Measurements from ENCODE around the gene CCDC124. TPM values are rescaled to one million over a fixed set of nuclear protein-coding genes. Genes with fewer than 3 reads are reported as not detected.

The CCDC124 gene
- total RNA-seq, 1 experiment from 2014 or later = 165 TPM

DNA sequence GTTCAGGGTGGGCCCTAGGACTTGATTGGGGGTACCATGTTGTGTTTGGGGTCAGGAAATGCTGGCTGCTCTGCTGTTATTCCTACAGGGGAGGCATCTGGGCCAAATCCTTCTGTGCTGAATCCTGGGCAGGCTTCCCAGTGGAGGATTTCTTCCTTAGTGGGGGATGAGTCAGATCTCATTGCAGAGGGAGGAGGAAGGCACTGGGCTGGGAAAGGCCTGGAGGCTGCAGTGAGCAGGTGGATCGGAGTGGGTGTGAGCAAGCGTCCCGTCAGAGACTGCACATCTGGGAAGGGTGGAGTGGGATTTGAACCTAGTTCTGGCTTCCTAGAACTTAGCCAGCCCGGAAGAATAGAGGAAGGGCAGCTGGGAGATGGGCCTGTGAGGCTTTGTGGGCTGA, 11.5 kb downstream of the CCDC124 start:
- CTCF ChIA-PET = no interaction called here
- Histone ChIP-seq H3K27ac (ENCODE audit: low read length) (0 out of 2 replicates have a peak overlapping the region, but pooled peaks have one; percentile 14), H3K36me3 (ENCODE audit: low read depth, low read length) (peaks cover 3% of the 10 kb centered on the region; the same call in 1 of the 2 replicates), H3K27me3 (ENCODE audit: low read length) (peaks cover 5% of the 10 kb centered on the region; the same call in 1 of the 2 replicates), H3K9me3 (ENCODE audit: low read length) (no peaks in the 10 kb centered on the region), H3F3A (ENCODE audit: low read length, unreplicated experiment) (peaks cover 5% of the 10 kb centered on the region), H3K4me3 (ENCODE audit: low read length) (no peak overlapping the region), H3K4me2 (ENCODE audit: low read length) (peak overlapping the region; percentile 7; the same call in 1 of the 2 replicates), H4K20me1 (ENCODE audit: low read length) (0 out of 2 replicates have a peak, but pooled peaks cover 2% of the 10 kb centered on the region), H3K9ac (ENCODE audit: low read length) (no peak overlapping the region), H3K79me2 (ENCODE audit: low read length) (no peaks in the 10 kb centered on the region), H3K9me2 (replicated peaks; ENCODE audit: low read length) (no peaks in the 10 kb centered on the region), H3K4me1 (ENCODE audit: insufficient read depth, low read length) (peaks cover 17% of the 10 kb centered on the region), H2AFZ (ENCODE audit: low read length) (no peak overlapping the region)
- intact Hi-C loops (cut with micrococcal nuclease) = no loop called here
- DNase-seq = peak; percentile 82
- BruUV-seq (replicated peaks) = no TSS peak
- POLR2A ChIA-PET (ENCODE audit: unreplicated experiment) = no interaction called here
- peak; percentile 81 for ATAC-seq
- TF ChIP-seq, protein P1, sequence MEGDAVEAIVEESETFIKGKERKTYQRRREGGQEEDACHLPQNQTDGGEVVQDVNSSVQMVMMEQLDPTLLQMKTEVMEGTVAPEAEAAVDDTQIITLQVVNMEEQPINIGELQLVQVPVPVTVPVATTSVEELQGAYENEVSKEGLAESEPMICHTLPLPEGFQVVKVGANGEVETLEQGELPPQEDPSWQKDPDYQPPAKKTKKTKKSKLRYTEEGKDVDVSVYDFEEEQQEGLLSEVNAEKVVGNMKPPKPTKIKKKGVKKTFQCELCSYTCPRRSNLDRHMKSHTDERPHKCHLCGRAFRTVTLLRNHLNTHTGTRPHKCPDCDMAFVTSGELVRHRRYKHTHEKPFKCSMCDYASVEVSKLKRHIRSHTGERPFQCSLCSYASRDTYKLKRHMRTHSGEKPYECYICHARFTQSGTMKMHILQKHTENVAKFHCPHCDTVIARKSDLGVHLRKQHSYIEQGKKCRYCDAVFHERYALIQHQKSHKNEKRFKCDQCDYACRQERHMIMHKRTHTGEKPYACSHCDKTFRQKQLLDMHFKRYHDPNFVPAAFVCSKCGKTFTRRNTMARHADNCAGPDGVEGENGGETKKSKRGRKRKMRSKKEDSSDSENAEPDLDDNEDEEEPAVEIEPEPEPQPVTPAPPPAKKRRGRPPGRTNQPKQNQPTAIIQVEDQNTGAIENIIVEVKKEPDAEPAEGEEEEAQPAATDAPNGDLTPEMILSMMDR (conservative IDR thresholded peaks at IDR 0.05; ENCODE audit: low read depth, low read length) = no peak
- no peak for TF ChIP-seq EZH2 (IDR thresholded peaks at IDR 0.05; ENCODE audit: low read length, unreplicated experiment)
- TF ChIP-seq EZH2phosphoT487 (IDR thresholded peaks at IDR 0.05; ENCODE audit: borderline replicate concordance, low read length) = no peak

DNA sequence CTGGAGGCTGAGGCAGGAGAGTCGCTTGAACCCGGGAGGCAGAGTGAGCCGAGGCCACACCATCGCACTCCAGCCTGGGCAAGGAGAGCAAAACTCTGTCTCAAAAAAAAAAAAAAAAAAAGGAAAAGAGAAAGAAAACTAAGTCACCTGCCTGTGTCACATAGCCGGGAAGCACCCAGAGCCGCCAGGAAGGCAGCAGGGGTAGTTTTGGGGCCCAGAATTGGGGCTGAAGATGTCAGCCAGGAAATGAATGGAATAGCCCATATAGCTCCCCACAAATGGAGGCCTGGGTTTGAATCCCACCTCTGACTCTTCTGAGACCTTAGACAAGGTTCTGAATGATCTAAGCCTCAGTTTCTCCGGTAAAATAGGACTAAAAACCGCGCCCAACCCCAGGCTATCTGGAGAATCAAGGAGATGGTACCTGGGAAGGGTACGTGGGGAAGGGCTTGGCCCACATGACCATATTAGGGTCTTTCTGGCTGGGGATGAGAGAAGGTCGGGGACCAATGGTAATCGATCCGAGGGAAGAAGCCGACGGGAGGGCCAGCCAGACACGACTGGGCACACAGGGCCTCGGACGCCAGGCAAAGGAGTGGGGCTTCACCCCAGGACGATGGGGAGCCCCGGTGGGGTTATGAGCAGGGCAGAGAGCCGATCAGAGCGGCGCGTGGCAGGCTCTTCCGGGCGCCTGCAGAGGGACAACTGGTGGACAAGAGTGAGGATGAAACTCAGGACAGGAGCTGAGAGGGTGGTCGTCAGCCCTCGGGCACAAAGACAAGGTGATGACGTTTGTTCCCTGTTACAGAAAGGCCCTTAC, 14.4 kb downstream of the CCDC124 start:
- Histone ChIP-seq H3K27me3 (ENCODE audit: low read length) (peaks cover 29% of the 10 kb centered on the region), H3K79me2 (ENCODE audit: low read length) (no peaks in the 10 kb centered on the region), H4K20me1 (ENCODE audit: low read length) (0 out of 2 replicates have a peak, but pooled peaks cover 2% of the 10 kb centered on the region), H3K9me3 (ENCODE audit: low read length) (no peaks in the 10 kb centered on the region), H3K4me2 (ENCODE audit: low read length) (peak overlapping the region; percentile 99), H3K27ac (ENCODE audit: low read length) (no peak overlapping the region), H3K9me2 (replicated peaks; ENCODE audit: low read length) (no peaks in the 10 kb centered on the region), H3K36me3 (ENCODE audit: low read depth, low read length) (no peaks in the 10 kb centered on the region), H3K4me3 (ENCODE audit: low read length) (peak overlapping the region; percentile 71), H3K9ac (ENCODE audit: low read length) (peak overlapping the region; percentile 72), H2AFZ (ENCODE audit: low read length) (peak overlapping the region; percentile 95), H3F3A (ENCODE audit: low read length, unreplicated experiment) (peaks cover 5% of the 10 kb centered on the region), H3K4me1 (ENCODE audit: insufficient read depth, low read length) (peaks cover 37% of the 10 kb centered on the region)
- intact Hi-C loops (cut with micrococcal nuclease) = loop anchor here (5.0 kb wide), 1 partner anchor 110 kb away; no protein-coding TSS in a partner anchor
- CTCF ChIA-PET = interaction anchor here (0.5 to 0.7 kb wide), 3 partner anchors 10 to 113 kb away, joined by 3 to 13 read pairs (median 7); no protein-coding TSS in a partner anchor
- POLR2A ChIA-PET (ENCODE audit: unreplicated experiment) = interaction anchor here (0.6 to 1.0 kb wide), 2 partner anchors 14 to 116 kb away, joined by 6 to 11 read pairs; partner anchors contain the start of gene CCDC124
- DNase-seq (no peak), ATAC-seq (peak; percentile 16)
- TF ChIP-seq EZH2phosphoT487 (IDR thresholded peaks at IDR 0.05; ENCODE audit: borderline replicate concordance, low read length) = no peak
- no peak for TF ChIP-seq EZH2 (IDR thresholded peaks at IDR 0.05; ENCODE audit: low read length, unreplicated experiment)
- TF ChIP-seq, protein P1 (conservative IDR thresholded peaks at IDR 0.05; ENCODE audit: low read depth, low read length) = no peak
- no TSS peak for BruUV-seq (replicated peaks)

Data from PC-3 (cell line).